ENCODE results near the gene ICAM4. TPM values are rescaled to one million over a fixed set of nuclear protein-coding genes. Genes with fewer than 3 reads are reported as not detected.

ICAM4 gene
- total and polyA plus RNA-seq, 9 of the 15 experiments (the other 6 are each of a cell fraction or from before 2014, with no cell fraction given) = 14.1 to 86.1 (median 29.6) TPM

DNA sequence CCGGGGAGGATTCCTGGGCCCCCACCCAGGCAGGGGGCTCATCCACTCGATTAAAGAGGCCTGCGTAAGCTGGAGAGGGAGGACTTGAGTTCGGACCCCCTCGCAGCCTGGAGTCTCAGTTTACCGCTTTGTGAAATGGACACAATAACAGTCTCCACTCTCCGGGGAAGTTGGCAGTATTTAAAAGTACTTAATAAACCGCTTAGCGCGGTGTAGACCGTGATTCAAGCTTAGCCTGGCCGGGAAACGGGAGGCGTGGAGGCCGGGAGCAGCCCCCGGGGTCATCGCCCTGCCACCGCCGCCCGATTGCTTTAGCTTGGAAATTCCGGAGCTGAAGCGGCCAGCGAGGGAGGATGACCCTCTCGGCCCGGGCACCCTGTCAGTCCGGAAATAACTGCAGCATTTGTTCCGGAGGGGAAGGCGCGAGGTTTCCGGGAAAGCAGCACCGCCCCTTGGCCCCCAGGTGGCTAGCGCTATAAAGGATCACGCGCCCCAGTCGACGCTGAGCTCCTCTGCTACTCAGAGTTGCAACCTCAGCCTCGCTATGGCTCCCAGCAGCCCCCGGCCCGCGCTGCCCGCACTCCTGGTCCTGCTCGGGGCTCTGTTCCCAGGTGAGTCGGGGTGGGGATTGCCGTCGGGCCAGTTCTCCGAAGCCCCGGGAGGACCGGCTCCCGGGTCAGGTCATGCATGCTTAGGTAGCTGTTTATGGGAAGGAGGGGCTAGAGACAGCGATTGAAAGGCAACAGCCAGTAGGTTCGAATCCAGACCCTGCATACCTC is 15.9 kb upstream of the ICAM4 start, which contains the start of gene ICAM1 (continued):
- TF ChIP-seq HDAC2 (IDR thresholded peaks at IDR 0.05) (peak; percentile 87; the same call in 1 of the 2 replicates), DPF2 (IDR thresholded peaks at IDR 0.05) (peak; percentile 19; the same call in 1 of the 2 replicates), ETV1 (tag; conservative IDR thresholded peaks at IDR 0.05; ENCODE audit: low read depth) (peak; percentile 95), STAT5B (CRISPR knock-in tag; IDR thresholded peaks at IDR 0.05) (no peak), ZNF197 (CRISPR knock-in tag; IDR thresholded peaks at IDR 0.05; ENCODE audit: low read depth) (no peak), ZNF584 (CRISPR knock-in tag; IDR thresholded peaks at IDR 0.05; ENCODE audit: low read depth) (no peak), MECOM (CRISPR knock-in tag; IDR thresholded peaks at IDR 0.05) (peak; percentile 35; the same call in 1 of the 2 replicates), LEF1 (IDR thresholded peaks at IDR 0.05) (no peak), TRIM28 (IDR thresholded peaks at IDR 0.05) (peak; percentile 25; the same call in 1 of the 2 replicates), ELF4 (CRISPR knock-in tag; IDR thresholded peaks at IDR 0.05) (no peak), ZNF445 (CRISPR knock-in tag; IDR thresholded peaks at IDR 0.05; ENCODE audit: low read depth) (no peak), L3MBTL2 (IDR thresholded peaks at IDR 0.05) (peak; percentile 99), CCNT2 (IDR thresholded peaks at IDR 0.05; ENCODE audit: borderline replicate concordance, extremely low read depth, insufficient read length, low read depth, low read length) (peak; percentile 38), ZNF644 (tag; IDR thresholded peaks at IDR 0.05; ENCODE audit: low read depth) (no peak)
- TF ChIP-seq, protein P1, sequence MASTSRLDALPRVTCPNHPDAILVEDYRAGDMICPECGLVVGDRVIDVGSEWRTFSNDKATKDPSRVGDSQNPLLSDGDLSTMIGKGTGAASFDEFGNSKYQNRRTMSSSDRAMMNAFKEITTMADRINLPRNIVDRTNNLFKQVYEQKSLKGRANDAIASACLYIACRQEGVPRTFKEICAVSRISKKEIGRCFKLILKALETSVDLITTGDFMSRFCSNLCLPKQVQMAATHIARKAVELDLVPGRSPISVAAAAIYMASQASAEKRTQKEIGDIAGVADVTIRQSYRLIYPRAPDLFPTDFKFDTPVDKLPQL (IDR thresholded peaks at IDR 0.05; ENCODE audit: extremely low read depth, insufficient read length) = no peak
- TF ChIP-seq, protein P2, sequence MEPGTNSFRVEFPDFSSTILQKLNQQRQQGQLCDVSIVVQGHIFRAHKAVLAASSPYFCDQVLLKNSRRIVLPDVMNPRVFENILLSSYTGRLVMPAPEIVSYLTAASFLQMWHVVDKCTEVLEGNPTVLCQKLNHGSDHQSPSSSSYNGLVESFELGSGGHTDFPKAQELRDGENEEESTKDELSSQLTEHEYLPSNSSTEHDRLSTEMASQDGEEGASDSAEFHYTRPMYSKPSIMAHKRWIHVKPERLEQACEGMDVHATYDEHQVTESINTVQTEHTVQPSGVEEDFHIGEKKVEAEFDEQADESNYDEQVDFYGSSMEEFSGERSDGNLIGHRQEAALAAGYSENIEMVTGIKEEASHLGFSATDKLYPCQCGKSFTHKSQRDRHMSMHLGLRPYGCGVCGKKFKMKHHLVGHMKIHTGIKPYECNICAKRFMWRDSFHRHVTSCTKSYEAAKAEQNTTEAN (CRISPR knock-in tag; IDR thresholded peaks at IDR 0.05) = no peak
- TF ChIP-seq, protein P3, sequence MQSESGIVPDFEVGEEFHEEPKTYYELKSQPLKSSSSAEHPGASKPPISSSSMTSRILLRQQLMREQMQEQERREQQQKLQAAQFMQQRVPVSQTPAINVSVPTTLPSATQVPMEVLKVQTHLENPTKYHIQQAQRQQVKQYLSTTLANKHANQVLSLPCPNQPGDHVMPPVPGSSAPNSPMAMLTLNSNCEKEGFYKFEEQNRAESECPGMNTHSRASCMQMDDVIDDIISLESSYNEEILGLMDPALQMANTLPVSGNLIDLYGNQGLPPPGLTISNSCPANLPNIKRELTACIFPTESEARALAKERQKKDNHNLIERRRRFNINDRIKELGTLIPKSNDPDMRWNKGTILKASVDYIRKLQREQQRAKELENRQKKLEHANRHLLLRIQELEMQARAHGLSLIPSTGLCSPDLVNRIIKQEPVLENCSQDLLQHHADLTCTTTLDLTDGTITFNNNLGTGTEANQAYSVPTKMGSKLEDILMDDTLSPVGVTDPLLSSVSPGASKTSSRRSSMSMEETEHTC (IDR thresholded peaks at IDR 0.05) = peak; percentile 91
- TF ChIP-seq, protein P4, sequence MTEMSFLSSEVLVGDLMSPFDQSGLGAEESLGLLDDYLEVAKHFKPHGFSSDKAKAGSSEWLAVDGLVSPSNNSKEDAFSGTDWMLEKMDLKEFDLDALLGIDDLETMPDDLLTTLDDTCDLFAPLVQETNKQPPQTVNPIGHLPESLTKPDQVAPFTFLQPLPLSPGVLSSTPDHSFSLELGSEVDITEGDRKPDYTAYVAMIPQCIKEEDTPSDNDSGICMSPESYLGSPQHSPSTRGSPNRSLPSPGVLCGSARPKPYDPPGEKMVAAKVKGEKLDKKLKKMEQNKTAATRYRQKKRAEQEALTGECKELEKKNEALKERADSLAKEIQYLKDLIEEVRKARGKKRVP (CRISPR knock-in tag; IDR thresholded peaks at IDR 0.05) = no peak
- TF ChIP-seq, protein P5, sequence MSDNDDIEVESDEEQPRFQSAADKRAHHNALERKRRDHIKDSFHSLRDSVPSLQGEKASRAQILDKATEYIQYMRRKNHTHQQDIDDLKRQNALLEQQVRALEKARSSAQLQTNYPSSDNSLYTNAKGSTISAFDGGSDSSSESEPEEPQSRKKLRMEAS (CRISPR knock-in tag; IDR thresholded peaks at IDR 0.05) = peak; percentile 86
- TF ChIP-seq, protein P6, sequence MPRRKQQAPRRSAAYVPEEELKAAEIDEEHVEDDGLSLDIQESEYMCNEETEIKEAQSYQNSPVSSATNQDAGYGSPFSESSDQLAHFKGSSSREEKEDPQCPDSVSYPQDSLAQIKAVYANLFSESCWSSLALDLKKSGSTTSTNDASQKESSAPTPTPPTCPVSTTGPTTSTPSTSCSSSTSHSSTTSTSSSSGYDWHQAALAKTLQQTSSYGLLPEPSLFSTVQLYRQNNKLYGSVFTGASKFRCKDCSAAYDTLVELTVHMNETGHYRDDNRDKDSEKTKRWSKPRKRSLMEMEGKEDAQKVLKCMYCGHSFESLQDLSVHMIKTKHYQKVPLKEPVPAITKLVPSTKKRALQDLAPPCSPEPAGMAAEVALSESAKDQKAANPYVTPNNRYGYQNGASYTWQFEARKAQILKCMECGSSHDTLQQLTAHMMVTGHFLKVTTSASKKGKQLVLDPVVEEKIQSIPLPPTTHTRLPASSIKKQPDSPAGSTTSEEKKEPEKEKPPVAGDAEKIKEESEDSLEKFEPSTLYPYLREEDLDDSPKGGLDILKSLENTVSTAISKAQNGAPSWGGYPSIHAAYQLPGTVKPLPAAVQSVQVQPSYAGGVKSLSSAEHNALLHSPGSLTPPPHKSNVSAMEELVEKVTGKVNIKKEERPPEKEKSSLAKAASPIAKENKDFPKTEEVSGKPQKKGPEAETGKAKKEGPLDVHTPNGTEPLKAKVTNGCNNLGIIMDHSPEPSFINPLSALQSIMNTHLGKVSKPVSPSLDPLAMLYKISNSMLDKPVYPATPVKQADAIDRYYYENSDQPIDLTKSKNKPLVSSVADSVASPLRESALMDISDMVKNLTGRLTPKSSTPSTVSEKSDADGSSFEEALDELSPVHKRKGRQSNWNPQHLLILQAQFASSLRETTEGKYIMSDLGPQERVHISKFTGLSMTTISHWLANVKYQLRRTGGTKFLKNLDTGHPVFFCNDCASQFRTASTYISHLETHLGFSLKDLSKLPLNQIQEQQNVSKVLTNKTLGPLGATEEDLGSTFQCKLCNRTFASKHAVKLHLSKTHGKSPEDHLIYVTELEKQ (CRISPR knock-in tag; IDR thresholded peaks at IDR 0.05) = no peak
